ENCODE data around the gene ZBTB4.

Gene ZBTB4

GRCh38 chr17:7429722-7430121 lies 49.7 kb downstream of the ZBTB4 start:
- H3K4me3 ChIP-seq (ENCODE audit: low read length, poor library complexity, severe bottlenecking): no peak overlapping the region
- no peaks in the 10 kb centered on the region for H3K79me2 ChIP-seq (ENCODE audit: insufficient read depth, low read length)
- no peak overlapping the region for H2AFZ ChIP-seq (ENCODE audit: low read length)
- H3K9me2 ChIP-seq (replicated peaks; ENCODE audit: low read depth, low read length): no peaks in the 10 kb centered on the region
- H3F3A ChIP-seq (ENCODE audit: low read depth): no peaks in the 10 kb centered on the region
- H3K9ac ChIP-seq (ENCODE audit: low read depth, low read length, poor library complexity, severe bottlenecking): no peak overlapping the region
- H3K27me3 ChIP-seq (ENCODE audit: insufficient read depth, low read length, poor library complexity, severe bottlenecking): no peaks in the 10 kb centered on the region
- H3K4me2 ChIP-seq (ENCODE audit: low read depth, low read length, poor library complexity, severe bottlenecking): no peak overlapping the region
- H3K36me3 ChIP-seq (ENCODE audit: insufficient read depth, low read length): no peaks in the 10 kb centered on the region
- TF ChIP-seq EZH2phosphoT487 (IDR thresholded peaks at IDR 0.05; ENCODE audit: borderline replicate concordance) (no peak), CTCF (conservative IDR thresholded peaks at IDR 0.05; ENCODE audit: low read length) (no peak)
- no peaks in the 10 kb centered on the region for H4K20me1 ChIP-seq (ENCODE audit: insufficient read depth, low read length, poor library complexity, severe bottlenecking)
- no peaks in the 10 kb centered on the region for H3K4me1 ChIP-seq (ENCODE audit: insufficient read depth, low read length, poor library complexity, severe bottlenecking)
- H3K9me3 ChIP-seq (ENCODE audit: insufficient read depth, low read depth, low read length): no peaks in the 10 kb centered on the region

GRCh38 chr17:7428557-7428956 lies 50.9 kb downstream of the ZBTB4 start, which contains the start of gene SPEM3:
Gene SPEM3, plus strand, starts transcription at chr17:7428857. Its CDS starts 46 bp downstream, at chr17:7428903.
- H3K79me2 ChIP-seq (ENCODE audit: insufficient read depth, low read length): no peaks in the 10 kb centered on the region
- no peaks in the 10 kb centered on the region for H3K4me1 ChIP-seq (ENCODE audit: insufficient read depth, low read length, poor library complexity, severe bottlenecking)
- H3K4me2 ChIP-seq (ENCODE audit: low read depth, low read length, poor library complexity, severe bottlenecking): no peak within 1 kb of the TSS
- H3F3A ChIP-seq (ENCODE audit: low read depth): no peaks in the 10 kb centered on the region
- no peak within 1 kb of the TSS for H2AFZ ChIP-seq (ENCODE audit: low read length)
- H3K9ac ChIP-seq (ENCODE audit: low read depth, low read length, poor library complexity, severe bottlenecking): no peak within 1 kb of the TSS
- TF ChIP-seq EZH2phosphoT487 (IDR thresholded peaks at IDR 0.05; ENCODE audit: borderline replicate concordance): no peak
- TF ChIP-seq CTCF (conservative IDR thresholded peaks at IDR 0.05; ENCODE audit: low read length): no peak
- H3K9me3 ChIP-seq (ENCODE audit: insufficient read depth, low read depth, low read length): no peaks in the 10 kb centered on the region
- no peak within 1 kb of the TSS for H3K4me3 ChIP-seq (ENCODE audit: low read length, poor library complexity, severe bottlenecking)
- H3K27me3 ChIP-seq (ENCODE audit: insufficient read depth, low read length, poor library complexity, severe bottlenecking): no peaks in the 10 kb centered on the region
- no peaks in the 10 kb centered on the region for H3K9me2 ChIP-seq (replicated peaks; ENCODE audit: low read depth, low read length)
- H3K36me3 ChIP-seq (ENCODE audit: insufficient read depth, low read length): no peaks in the 10 kb centered on the region
- no peaks in the 10 kb centered on the region for H4K20me1 ChIP-seq (ENCODE audit: insufficient read depth, low read length, poor library complexity, severe bottlenecking)

- H3K4me2 ChIP-seq (ENCODE audit: low read depth, low read length, poor library complexity, severe bottlenecking): no peak overlapping the region
- no peak overlapping the region for H2AFZ ChIP-seq (ENCODE audit: low read length)
- TF ChIP-seq EZH2phosphoT487 (IDR thresholded peaks at IDR 0.05; ENCODE audit: borderline replicate concordance) (no peak), CTCF (conservative IDR thresholded peaks at IDR 0.05; ENCODE audit: low read length) (no peak)
- no peak overlapping the region for H3K9ac ChIP-seq (ENCODE audit: low read depth, low read length, poor library complexity, severe bottlenecking)
- H3K4me3 ChIP-seq (ENCODE audit: low read length, poor library complexity, severe bottlenecking): no peak overlapping the region
- H3F3A ChIP-seq (ENCODE audit: low read depth): no peaks in the 10 kb centered on the region
- no peaks in the 10 kb centered on the region for H3K36me3 ChIP-seq (ENCODE audit: insufficient read depth, low read length)
- no peaks in the 10 kb centered on the region for H4K20me1 ChIP-seq (ENCODE audit: insufficient read depth, low read length, poor library complexity, severe bottlenecking)
- H3K9me3 ChIP-seq (ENCODE audit: insufficient read depth, low read depth, low read length): no peaks in the 10 kb centered on the region
- no peaks in the 10 kb centered on the region for H3K79me2 ChIP-seq (ENCODE audit: insufficient read depth, low read length)
- H3K9me2 ChIP-seq (replicated peaks; ENCODE audit: low read depth, low read length): no peaks in the 10 kb centered on the region
- no peaks in the 10 kb centered on the region for H3K27me3 ChIP-seq (ENCODE audit: insufficient read depth, low read length, poor library complexity, severe bottlenecking)
- no peaks in the 10 kb centered on the region for H3K4me1 ChIP-seq (ENCODE audit: insufficient read depth, low read length, poor library complexity, severe bottlenecking)
Observed at GRCh38 chr17:7427549-7427948, 51.9 kb downstream of the ZBTB4 start.
